GM19035 (cell line): ENCODE measurements around the gene NUTM2E.
"Not testable (repeated sequence)": the region's sequence is repeated elsewhere in the genome, so short reads cannot be mapped to it uniquely, and the experiment has no call there.

ENCODE experiments used
- ATAC-seq: cut with Tn5 transposase; IDR thresholded peaks from one replicate; pipeline ENCODE4 v1.9.1; 2021; ENCODE audit not compliant: unreplicated experiment

The NUTM2E gene

GRCh38 chr10:79862803-79863202 is 36.3 kb downstream of the NUTM2E start:
- ATAC-seq: not testable (repeated sequence)

GRCh38 chr10:79866903-79867551 is 40.5 kb downstream of the NUTM2E start:
- ATAC-seq: not testable (repeated sequence)

GRCh38 chr10:79868023-79868422 is 41.5 kb downstream of the NUTM2E start:
- not testable (repeated sequence) for ATAC-seq

- ATAC-seq: not testable (repeated sequence)
Measured at GRCh38 chr10:79869439-79870097, 43.0 kb downstream of the NUTM2E start.

- ATAC-seq: not testable (repeated sequence)
Measured at GRCh38 chr10:79871729-79872128, 45.2 kb downstream of the NUTM2E start.
